Bronchial epithelial cell (primary cell): Measurements from ENCODE around the gene LIPA. TPM values are rescaled to one million over a fixed set of nuclear protein-coding genes. Genes with fewer than 3 reads are reported as not detected.
"Not testable (repeated sequence)": the region's sequence is repeated elsewhere in the genome, so short reads cannot be mapped to it uniquely, and the experiment has no call there.

ENCODE experiments used
- DNase-seq: peaks from one replicate; pipeline ENCODE4 v3.0.0-alpha.2; 2010; ENCODE audit warnings: low read depth
- FAIRE-seq: peaks from 2 replicates; lab custom pipeline; 2011; peaks lifted over from hg19 to GRCh38; lab: Jason Lieb, UNC
- H3K27me3 ChIP-seq: 2 replicates; pipeline ENCODE4 v1.5.1; 2011; ENCODE audit warnings: low read length; ENCODE audit not compliant: control insufficient read depth, insufficient read depth
- H3K36me3 ChIP-seq: 2 replicates; pipeline ENCODE4 v1.5.1; 2011; ENCODE audit warnings: low read length; ENCODE audit not compliant: control insufficient read depth, insufficient read depth
- H3K4me3 ChIP-seq: 2 replicates; pipeline ENCODE4 v1.5.1; 2011; ENCODE audit warnings: mild to moderate bottlenecking, low read depth, low read length, control low read depth
- CTCF ChIP-seq: IDR thresholded peaks from 2 replicates; pipeline ENCODE4 v1.5.1; 2011; ENCODE audit warnings: mild to moderate bottlenecking, moderate library complexity, low read length, control low read depth, inconsistent platforms; ENCODE audit not compliant: insufficient read depth, severe bottlenecking
- total RNA-seq: library from RNA; depleted of rRNA; stranded (reverse); fragments of >200 nt; gene quantifications from 2 replicates; pipeline ENCODE4 v1.2.1, GENCODE V29; 2014

Gene LIPA
- total RNA-seq, 1 donor from 2014 or later = 20.8 TPM

DNA sequence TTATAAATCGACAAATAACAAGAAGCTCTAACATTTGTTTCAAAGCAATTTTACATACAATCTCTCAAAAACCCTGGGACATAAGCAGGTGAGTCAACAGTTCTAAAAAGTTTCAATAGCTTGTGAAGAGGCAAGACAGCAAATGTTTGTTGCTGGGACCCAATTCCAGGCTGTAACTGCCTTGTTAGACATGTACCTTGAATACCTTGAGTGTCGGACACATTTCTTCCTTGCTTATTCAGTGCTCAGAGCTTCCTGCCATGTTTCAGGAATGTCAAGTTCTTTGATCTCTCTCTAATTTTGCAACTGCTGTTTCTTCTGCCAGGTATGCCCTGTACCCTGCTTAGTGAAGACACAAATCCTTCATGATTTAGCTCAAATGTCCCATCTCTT is 49.5 kb downstream of the LIPA start:
- FAIRE-seq (no peak), DNase-seq (peak; percentile 23)
- Histone ChIP-seq H3K27me3 (peaks cover 7% of the 10 kb centered on the region), H3K36me3 (no peaks in the 10 kb centered on the region), H3K4me3 (no peak overlapping the region)
- TF ChIP-seq CTCF = no peak

DNA sequence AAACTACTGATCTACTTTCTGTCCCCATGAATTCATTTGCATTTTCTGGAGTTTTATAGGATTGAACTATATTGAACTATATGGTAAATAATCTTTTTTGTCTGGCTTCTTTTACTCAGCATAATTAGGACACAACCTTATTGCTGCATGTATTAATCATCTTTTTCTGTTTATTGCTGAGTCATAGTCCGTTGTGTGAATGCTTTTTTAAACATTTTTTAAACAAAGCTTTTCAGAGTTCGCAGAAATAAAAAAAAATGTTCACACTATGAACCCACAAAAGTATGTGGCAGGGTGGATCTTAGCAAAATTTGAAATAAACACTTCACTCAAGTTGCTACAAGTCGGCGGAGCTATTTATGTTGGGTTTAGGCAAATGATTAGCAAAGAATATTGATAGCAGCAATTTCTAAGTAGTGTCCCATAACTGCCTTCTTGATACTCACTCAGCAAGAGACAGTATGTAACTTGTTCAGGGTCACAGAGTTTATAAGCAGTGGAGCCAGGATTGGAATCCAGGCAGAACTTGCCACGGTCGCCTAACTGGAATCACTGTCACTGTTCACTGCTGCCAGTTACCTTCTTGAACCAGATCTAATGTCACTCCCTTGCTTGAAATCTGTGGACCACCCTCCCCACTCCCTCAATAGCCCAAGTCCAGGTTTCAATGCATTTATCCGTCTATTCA is 50.1 kb downstream of the LIPA start:
- Histone ChIP-seq H3K4me3 (no peak overlapping the region), H3K27me3 (peaks cover 4% of the 10 kb centered on the region), H3K36me3 (no peaks in the 10 kb centered on the region)
- no peak for FAIRE-seq
- TF ChIP-seq CTCF = no peak
- peak; percentile 72 for DNase-seq

DNA sequence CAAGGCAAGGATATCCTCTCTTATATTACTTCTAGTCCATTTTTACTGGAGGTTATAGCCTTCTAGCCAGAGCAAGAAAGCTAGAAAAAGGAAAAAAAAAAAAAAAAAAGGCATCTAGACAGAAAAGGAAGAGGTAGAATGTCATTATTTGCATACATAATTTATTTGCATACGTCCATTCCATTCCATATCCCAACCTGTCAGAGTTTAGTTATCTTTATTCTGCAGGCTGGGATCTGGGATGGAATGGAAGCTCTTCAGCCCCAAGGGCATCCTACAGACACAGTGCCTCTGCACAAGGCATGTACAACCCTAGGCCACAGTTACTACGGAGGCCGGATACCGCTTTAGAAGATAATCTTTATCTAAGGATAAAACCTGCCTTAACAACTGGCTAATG is 54.1 kb downstream of the LIPA start:
- no peaks in the 10 kb centered on the region for H3K27me3 ChIP-seq
- DNase-seq (no peak), FAIRE-seq (no peak)
- TF ChIP-seq CTCF = no peak
- no peaks in the 10 kb centered on the region for H3K36me3 ChIP-seq
- H3K4me3 ChIP-seq = no peak overlapping the region

GRCh38 chr10:89191301-89191700 is 60.3 kb downstream of the LIPA start:
- not testable (repeated sequence) for H3K36me3 ChIP-seq, H3K4me3 ChIP-seq, DNase-seq, FAIRE-seq, H3K27me3 ChIP-seq

DNA sequence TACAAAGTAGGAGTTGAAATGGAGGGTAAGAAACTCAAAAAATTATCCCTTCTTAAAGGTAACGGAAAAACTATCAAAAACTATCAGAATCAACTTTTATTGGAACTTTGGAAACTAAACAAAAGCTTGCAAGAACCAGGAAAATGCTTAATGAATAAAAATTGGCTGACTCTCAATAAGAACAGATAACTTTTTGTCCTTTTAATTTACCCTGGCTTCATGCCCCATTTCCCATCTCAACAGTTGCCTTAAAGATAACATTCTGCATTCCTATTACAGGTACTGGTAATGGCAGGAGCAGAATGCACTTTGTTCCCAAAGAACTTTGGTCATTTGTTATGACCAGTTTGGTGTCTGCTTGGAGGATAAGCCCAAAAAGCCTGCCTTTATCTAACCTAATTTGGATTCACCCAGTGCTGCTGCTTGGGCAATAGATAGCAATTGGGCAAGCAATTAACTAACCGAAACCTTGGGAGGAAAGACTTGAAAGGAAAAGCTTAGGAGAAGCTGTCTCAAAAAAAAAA is 62.3 kb downstream of the LIPA start:
- H3K36me3 ChIP-seq = no peaks in the 10 kb centered on the region
- no peak for TF ChIP-seq CTCF
- H3K27me3 ChIP-seq = no peaks in the 10 kb centered on the region
- FAIRE-seq = no peak
- no peak overlapping the region for H3K4me3 ChIP-seq
- no peak for DNase-seq

- H3K36me3 ChIP-seq = no peaks in the 10 kb centered on the region
- TF ChIP-seq CTCF = no peak
- FAIRE-seq (no peak), DNase-seq (peak; percentile 23)
- no peak overlapping the region for H3K4me3 ChIP-seq
- H3K27me3 ChIP-seq = no peaks in the 10 kb centered on the region
Measured at GRCh38 chr10:89185658-89186057, 65.9 kb downstream of the LIPA start.
